H7 (cell line): ENCODE results near the gene RPL18. TPM values are rescaled to one million over a fixed set of nuclear protein-coding genes. Genes with fewer than 3 reads are reported as not detected.

Experiments used
- DNase-seq: peaks from one replicate; pipeline ENCODE4 v3.0.0; 2012
- H3K27me3 ChIP-seq: 2 replicates; pipeline ENCODE4 v1.6.0; 2011; ENCODE audit warnings: mild to moderate bottlenecking, low read length; ENCODE audit not compliant: control insufficient read depth, insufficient read depth
- H3K36me3 ChIP-seq: replicated peaks from 2 replicates; pipeline ENCODE4 v1.5.1; 2011; ENCODE audit warnings: low read length; ENCODE audit not compliant: control insufficient read depth, insufficient read depth
- H3K4me3 ChIP-seq: 2 replicates; pipeline ENCODE4 v1.5.1; 2011; ENCODE audit warnings: low read depth, mild to moderate bottlenecking, control low read depth, low read length, moderate library complexity; ENCODE audit not compliant: insufficient read depth
- total RNA-seq: library from RNA; depleted of rRNA; stranded (reverse); fragments of >200 nt; shearing (Covaris generic); gene quantifications from 2 replicates; pipeline ENCODE4 v1.2.3, GENCODE V29; 2014

RPL18 gene
- total RNA-seq, 1 experiment from 2014 or later = 5,156 TPM

DNA sequence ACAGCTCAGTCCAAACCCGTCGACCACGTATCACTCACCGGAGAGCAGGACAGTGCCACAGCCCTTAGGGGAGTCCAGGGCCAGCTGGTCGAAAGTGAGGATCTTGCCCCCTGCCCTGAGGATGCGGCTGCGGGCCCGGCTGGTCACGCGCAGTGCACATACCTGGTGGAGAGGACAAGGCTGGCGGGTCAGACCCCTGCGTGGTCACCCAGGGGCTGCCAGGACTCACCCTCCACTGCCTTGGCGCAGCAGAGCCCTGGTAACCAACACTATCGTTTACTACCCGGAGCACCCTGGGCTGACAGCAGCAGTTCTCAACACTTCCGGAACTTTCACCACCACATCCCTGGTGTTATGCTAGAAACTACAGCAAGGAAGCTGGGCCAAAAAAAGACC lies 2.9 kb downstream of the RPL18 start:
- no peaks in the 10 kb centered on the region for H3K27me3 ChIP-seq
- peaks cover 31% of the 10 kb centered on the region for H3K36me3 ChIP-seq
- DNase-seq = no peak
- no peak overlapping the region for H3K4me3 ChIP-seq

DNA sequence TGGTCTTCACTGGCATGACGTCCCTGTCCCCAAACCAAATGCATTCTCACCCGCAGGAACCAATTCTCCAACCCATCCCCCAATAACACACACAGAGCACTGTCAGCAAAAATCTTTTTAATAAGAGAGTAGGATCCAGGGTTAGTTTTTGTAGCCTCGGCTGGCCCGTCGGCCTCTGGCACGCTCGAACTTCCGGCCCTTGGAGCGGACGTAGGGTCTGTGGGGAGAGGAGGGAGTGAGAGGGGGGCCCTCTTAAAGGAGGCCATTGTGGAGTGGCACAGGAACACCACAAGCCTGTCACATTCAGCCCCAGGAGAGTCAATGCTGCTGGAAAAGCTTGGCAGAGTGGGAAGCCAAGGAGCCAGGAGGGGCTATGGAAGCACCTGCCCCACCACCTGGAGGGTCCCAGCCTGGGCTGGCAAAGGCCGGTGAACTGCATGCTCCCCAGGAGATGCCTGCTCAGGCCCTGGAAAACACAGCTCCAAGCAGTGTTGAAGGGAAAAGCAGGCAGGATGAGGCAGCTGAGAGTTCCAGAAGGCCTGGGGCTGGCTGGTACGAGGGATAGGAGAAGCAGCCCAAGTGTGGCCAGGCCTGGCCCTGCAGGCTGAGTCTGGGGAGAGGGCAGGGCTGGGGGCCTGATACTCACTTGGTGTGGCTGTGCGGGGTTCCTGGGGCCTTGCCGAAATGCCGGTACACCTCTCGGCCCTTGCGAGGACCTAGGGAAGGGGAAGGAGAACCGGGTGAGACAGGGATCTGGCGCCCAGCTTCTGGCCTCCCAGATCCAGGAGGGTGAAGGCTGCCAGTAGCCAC lies 3.5 kb downstream of the RPL18 start:
- H3K27me3 ChIP-seq = no peaks in the 10 kb centered on the region
- H3K36me3 ChIP-seq = peaks cover 31% of the 10 kb centered on the region
- DNase-seq = peak; percentile 74
- no peak overlapping the region for H3K4me3 ChIP-seq

DNA sequence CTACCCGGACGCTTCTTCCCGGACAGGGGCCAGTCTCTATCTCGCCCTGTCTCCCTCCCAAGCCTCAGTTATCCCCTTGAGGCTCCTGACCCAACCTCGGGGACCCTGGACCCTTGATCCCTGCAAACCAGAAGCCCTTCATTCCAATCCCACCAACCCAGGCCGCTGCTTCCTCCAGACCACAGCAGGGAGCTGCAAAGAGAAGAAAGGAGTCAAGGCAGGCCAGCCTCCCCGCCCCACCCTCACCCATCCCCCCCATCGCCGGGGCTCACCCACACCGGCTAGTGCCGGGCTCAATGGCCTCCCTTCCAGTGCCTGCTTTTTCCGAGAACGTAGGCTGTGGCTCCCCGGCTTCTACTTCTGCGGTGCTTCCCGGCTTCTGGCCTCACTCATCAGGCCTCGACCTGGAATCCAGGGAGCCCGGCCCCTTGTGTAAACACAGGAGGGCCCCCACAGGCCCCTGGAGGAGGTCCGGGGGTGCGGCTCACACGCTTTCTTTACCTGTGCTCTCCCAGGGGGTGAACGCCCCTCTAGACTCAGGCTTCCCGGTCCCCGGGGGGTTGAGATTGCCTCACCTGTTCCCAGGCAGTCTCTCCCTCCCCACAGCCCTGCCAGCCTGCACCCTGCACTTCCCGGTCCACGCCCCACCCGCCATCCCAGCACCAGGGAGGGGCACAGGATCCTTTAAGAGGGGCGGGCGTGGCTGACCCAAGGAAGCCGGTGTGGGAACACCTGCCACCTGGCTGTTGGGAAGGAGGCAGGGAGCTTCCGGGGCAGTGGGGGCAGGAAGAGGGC lies 4.3 kb downstream of the RPL18 start, which contains the start of gene FAM83E:
FAM83E (minus strand) TSS at position 641 of the 795 bp plus-strand sequence. CDS start 1,704 bp downstream, outside the sequence.
- H3K4me3 ChIP-seq = peak within 1 kb of the TSS; percentile 14
- DNase-seq = peak; percentile 97

GRCh38 chr19:48613852-48614435 lies 5.0 kb downstream of the RPL18 start:
- H3K4me3 ChIP-seq = no peak overlapping the region
- no peak for DNase-seq
- H3K36me3 ChIP-seq = peaks cover 31% of the 10 kb centered on the region

More for the DNA sequence above, 4.3 kb downstream of the RPL18 start, which contains the start of gene FAM83E:
- Histone ChIP-seq H3K36me3 (peaks cover 31% of the 10 kb centered on the region), H3K27me3 (no peaks in the 10 kb centered on the region)

DNA sequence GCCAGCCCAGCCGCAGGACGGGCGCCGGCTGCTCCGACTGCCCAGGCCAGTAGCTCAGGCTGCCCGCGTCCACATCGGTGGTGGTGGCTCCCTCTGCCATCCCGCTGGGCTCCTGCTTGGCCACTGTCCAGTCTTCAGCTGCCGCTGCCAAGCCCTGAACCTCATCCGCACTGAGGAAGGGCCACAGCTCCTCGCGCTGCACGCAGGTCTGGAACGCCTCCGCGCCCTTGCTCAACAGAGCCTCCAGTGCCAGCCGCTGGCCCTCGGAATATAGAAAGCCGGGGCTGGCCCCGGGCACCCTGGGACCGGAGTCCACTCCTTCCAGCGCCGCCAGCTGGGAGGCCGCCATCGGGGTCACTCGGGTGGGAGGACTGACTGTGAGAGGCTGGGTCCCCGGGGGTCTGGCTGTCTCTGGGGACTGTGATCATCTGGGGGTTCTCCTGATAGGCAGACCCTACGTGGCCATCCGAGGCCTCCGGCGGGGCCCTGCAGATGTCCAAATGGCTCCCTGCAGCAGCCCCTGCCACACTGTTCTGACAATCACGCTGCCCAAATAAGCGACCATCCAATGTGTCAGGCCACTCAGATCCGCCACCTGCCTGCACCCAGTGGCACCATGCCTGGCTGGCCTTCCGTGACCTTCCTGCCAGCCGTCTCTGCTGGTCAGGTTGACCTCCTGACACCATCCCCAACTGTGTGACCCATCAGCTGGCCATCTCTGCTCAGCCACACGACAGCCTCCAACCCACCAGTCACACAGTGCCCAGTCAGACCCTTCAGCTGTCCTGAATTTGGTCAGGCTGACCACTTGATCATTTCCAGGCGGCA lies 5.7 kb downstream of the RPL18 start:
- DNase-seq = no peak
- Histone ChIP-seq H3K4me3 (no peak overlapping the region), H3K27me3 (no peaks in the 10 kb centered on the region), H3K36me3 (peaks cover 31% of the 10 kb centered on the region)

More at GRCh38 chr19:48613852-48614435, 5.0 kb downstream of the RPL18 start:
- H3K27me3 ChIP-seq = no peaks in the 10 kb centered on the region

GRCh38 chr19:48611872-48612271 lies 7.1 kb downstream of the RPL18 start:
- Histone ChIP-seq H3K36me3 (peaks cover 23% of the 10 kb centered on the region), H3K4me3 (no peak overlapping the region), H3K27me3 (no peaks in the 10 kb centered on the region)
- DNase-seq = no peak

DNA sequence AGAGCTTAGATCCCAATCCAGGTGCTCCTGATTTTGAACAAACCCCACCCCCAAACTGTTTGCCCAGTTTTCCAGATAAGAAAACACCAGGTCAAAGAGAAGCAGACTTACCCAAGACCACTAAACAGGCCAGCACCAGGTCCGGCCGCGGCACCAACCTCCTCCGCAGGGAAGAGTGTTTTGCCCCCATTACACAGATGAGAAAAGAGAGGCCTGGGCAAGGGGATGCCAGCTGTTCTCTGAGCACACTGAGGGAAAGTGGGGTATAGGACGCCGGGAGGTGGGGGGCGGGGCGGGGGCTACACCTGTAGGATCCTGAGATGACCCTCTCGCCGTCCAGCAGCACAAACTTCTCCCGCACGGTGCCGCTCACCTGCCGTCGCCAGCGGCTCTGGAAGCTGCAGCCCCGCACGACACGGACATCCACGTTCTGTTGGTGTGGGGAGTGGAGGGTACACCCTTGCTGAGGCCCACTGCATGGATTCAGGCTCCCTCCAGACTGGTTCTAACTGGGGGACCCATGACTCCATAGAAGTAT lies 9.3 kb downstream of the RPL18 start:
- Histone ChIP-seq H3K36me3 (peaks cover 8% of the 10 kb centered on the region), H3K4me3 (no peak overlapping the region), H3K27me3 (no peaks in the 10 kb centered on the region)
- no peak for DNase-seq

GRCh38 chr19:48608798-48609263 lies 10.1 kb downstream of the RPL18 start:
- DNase-seq = peak; percentile 88
- H3K27me3 ChIP-seq = no peaks in the 10 kb centered on the region
- H3K4me3 ChIP-seq = no peak overlapping the region
- H3K36me3 ChIP-seq = peaks cover 7% of the 10 kb centered on the region

- Histone ChIP-seq H3K27me3 (no peaks in the 10 kb centered on the region), H3K36me3 (peaks cover 4% of the 10 kb centered on the region), H3K4me3 (no peak overlapping the region)
- DNase-seq = no peak
Measured at GRCh38 chr19:48607359-48607755, 11.6 kb downstream of the RPL18 start.

DNA sequence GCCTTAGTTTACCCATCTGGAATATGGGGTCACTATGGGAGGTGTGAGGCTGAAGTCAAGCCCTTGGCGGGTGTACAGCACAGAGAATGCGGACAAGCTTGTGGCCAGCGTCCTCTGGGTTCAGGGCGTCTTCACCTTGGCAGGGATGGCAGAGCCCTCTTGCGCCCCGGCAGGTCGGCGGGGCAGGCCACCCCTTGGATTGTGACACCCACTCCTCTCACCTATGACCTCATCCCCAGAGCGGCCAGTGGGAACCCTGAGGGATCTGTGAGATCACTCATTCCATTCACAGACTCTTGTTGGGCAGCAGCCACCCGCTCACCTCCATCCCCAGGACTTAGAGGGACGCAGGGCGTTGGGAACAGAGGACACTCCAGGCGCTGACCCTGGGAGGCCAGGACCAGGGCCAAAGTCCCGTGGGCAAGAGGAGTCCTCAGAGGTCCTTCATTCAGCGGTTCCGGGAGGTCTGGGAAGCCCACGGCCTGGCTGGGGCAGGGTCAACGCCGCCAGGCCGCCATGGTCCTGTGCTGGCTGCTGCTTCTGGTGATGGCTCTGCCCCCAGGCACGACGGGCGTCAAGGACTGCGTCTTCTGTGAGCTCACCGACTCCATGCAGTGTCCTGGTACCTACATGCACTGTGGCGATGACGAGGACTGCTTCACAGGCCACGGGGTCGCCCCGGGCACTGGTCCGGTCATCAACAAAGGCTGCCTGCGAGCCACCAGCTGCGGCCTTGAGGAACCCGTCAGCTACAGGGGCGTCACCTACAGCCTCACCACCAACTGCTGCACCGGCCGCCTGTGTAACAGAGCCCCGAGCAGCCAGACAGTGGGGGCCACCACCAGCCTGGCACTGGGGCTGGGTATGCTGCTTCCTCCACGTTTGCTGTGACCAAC lies 12.3 kb downstream of the RPL18 start, which contains the start of gene SPACA4:
SPACA4 (plus strand) TSS at position 280 of the 896 bp plus-strand sequence; CDS start at position 517, 237 bp downstream.
- Histone ChIP-seq H3K27me3 (no peaks in the 10 kb centered on the region), H3K36me3 (peaks cover 4% of the 10 kb centered on the region), H3K4me3 (no peak within 1 kb of the TSS)
- DNase-seq = no peak

- no peak for DNase-seq
- H3K36me3 ChIP-seq = peaks cover 6% of the 10 kb centered on the region
- H3K27me3 ChIP-seq = no peaks in the 10 kb centered on the region
- H3K4me3 ChIP-seq = no peak overlapping the region
Measured at GRCh38 chr19:48603850-48604249, 15.1 kb downstream of the RPL18 start.

DNA sequence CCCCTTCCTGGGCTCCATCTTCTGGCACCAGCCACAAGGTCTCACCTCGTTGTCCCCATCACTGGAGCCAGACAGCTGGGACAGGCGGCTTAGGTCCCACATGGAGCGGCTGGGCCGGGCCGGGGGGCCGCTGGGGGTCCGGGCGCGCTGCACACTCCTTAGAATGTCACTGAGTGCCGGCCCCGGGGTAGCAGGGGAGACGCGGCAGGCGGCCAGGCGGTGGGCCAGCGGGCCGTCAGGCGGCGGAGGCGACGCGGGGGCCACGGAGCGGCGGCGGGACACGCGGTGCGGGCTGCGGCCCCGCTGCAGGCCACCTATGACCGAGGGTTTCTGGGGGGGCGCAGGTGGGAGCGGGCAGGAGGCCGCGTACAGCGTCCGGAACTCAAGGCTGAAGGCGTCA lies 15.5 kb downstream of the RPL18 start:
- DNase-seq = peak; percentile 66
- Histone ChIP-seq H3K36me3 (peaks cover 6% of the 10 kb centered on the region), H3K27me3 (no peaks in the 10 kb centered on the region), H3K4me3 (no peak overlapping the region)

DNA sequence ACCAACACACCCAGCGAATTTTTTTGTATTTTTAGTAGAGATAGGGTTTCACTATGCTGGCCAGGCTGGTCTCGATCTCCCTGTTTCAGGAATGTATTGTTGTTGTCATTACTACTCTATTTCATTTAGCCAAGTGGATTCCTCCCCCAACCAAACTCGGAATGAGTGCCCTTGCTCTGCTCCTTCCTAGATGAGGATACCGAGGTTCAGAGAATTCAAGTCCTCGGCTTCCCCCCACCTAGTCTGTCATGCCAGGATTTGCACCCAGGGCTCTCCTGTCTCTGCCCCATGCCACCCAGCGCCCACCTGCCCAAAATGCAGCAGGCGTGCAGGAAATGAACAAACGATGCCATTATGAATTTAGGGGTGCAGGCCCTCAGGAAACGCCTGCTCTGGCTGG lies 16.0 kb downstream of the RPL18 start:
- H3K27me3 ChIP-seq = no peaks in the 10 kb centered on the region
- H3K4me3 ChIP-seq = no peak overlapping the region
- H3K36me3 ChIP-seq = peaks cover 6% of the 10 kb centered on the region
- peak; percentile 45 for DNase-seq
